Measurements from ENCODE around the gene PRKCB.

DNA sequence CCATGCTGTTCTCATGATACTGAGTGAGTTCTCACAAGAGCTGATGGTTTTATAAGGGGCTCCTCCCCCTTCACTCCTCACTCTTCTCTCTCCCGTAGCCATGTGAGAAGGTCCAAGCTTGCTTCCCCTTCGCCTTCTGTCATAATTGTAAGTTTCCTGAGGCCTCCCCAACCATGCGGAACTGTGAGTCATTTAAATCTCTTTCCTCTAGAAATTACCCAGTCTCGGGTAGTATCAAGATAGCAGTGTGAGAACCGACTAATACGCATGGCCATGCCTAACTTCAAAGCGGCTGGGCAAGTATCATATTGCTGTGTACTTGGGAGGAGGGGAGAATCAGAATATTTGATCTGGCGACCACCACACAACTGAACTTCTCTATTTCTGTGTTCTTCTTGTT lies 88.3 kb downstream of the PRKCB start:
- TF ChIP-seq, protein P1, sequence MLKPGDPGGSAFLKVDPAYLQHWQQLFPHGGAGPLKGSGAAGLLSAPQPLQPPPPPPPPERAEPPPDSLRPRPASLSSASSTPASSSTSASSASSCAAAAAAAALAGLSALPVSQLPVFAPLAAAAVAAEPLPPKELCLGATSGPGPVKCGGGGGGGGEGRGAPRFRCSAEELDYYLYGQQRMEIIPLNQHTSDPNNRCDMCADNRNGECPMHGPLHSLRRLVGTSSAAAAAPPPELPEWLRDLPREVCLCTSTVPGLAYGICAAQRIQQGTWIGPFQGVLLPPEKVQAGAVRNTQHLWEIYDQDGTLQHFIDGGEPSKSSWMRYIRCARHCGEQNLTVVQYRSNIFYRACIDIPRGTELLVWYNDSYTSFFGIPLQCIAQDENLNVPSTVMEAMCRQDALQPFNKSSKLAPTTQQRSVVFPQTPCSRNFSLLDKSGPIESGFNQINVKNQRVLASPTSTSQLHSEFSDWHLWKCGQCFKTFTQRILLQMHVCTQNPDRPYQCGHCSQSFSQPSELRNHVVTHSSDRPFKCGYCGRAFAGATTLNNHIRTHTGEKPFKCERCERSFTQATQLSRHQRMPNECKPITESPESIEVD (tag by site-specific recombination; IDR thresholded peaks at IDR 0.05): no peak
- no peak for TF ChIP-seq ZSCAN23 (tag by site-specific recombination; IDR thresholded peaks at IDR 0.05)

Measured in HEK293 (cell line).